ENCODE measurements around the gene EEFSEC.
A peak's percentile ranks its signal among the peaks of the same experiment; 100 is the strongest.

Gene EEFSEC

GRCh38 chr3:128153156-128154041 is at the start of gene EEFSEC:
EEFSEC (plus strand) TSS chr3:128153481; CDS start chr3:128153508, 27 bp downstream.
- peak; percentile 80 for DNase-seq

GRCh38 chr3:128107834-128108233 is 45.4 kb upstream of the EEFSEC start:
- DNase-seq, result no peak

DNA sequence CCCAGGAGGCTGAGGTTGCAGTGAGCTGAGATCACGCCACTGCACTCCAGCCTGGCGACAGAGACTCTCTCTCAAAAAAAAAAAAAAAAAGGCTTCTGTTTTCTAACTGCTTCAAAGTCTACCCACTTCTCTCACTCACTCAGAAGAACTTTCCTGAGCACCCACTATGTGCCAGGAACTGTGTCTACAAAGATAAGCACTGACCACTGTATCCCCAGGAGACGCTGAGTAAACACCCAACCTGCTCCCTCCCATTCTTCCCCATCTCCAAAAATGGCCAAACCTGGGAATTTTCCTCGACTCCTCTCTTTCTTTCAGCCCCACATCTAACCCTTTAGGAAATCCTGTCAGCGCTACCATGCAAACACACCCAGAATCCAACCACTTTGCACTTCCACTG is 42.1 kb upstream of the EEFSEC start:
- DNase-seq, result no peak

DNA sequence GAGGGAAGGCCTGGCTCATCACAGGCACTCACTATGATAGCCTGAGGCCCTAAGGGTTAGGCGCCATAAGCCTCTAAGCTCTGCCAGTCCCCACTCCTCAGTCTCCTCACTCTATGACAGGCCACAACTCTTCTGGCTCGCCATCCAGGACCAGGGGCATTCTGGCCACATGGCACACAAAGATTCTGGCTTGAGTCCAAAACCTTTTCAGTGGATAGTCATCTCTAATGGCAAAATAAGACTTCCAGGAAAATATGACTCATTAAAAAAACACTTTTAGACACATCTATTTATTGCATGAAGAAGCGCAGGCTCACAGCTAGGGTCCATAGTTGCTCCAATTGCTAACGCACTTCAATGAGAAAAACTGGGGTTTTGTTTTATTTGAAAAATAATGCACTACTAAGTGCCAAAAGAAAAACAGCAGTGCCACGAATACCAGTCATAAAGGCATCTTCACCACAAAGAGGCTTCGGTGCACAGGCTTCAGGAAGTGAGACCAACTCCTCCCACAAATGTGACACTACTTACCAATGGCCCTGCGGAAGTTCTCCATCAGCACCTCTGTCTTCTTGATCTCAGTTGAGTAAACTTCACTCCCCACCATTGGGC is 40.8 kb upstream of the EEFSEC start:
- peak; percentile 87 for DNase-seq

- DNase-seq, result no peak
These were observed 39.2 kb upstream of the EEFSEC start for GRCh38 chr3:128113817-128114794.

GRCh38 chr3:128122013-128122412 is 31.3 kb upstream of the EEFSEC start:
- DNase-seq, result no peak

DNA sequence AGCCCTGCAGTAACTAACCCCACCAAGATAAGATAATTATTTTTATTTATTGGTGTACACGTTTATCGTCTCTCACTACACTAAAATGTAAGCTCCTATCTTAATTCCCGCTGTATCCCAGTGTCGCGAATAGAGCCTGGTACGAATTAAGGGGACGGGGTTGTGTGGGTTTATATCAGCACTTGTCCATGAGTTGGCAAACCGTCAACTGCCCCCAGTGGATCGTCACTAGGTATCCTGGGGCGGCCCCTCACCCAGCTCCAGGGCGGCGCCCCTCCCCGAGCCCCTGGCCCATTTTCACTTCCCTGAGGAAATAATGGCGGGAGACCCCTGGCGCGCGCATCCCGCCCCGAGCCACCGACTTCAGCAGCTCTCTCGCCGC is 30.1 kb upstream of the EEFSEC start:
- no peak for DNase-seq

GRCh38 chr3:128123538-128124368 is 29.5 kb upstream of the EEFSEC start, which contains the start of gene RUVBL1:
RUVBL1 (minus strand) TSS chr3:128123812; CDS start chr3:128123724, 88 bp downstream.
- peak; percentile 98 for DNase-seq

DNA sequence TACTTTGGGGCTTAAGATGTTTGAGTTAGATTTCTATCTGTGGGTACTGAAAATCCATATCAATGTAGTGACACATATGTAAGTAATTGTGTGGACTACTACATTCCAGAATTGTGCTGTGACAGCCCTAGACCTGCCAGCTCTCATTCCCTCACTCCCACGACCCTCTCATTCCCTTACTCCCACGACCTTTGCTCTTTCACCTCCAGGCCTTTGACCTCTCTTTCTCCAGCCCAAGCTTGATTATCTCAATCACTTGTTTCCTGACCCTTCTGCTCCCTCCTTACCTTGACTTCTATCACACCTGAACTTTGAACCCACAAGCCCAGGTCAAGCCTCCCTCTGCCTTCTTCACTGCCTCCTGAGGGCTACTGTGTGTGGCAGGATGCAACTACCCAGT is 26.0 kb upstream of the EEFSEC start:
- no peak for DNase-seq

- DNase-seq, result no peak
These were observed 25.0 kb upstream of the EEFSEC start for GRCh38 chr3:128128251-128128650.

- no peak for DNase-seq
These were observed 21.2 kb upstream of the EEFSEC start for GRCh38 chr3:128131897-128132646.

- peak; percentile 63 for DNase-seq
These were observed 19.9 kb upstream of the EEFSEC start for GRCh38 chr3:128133273-128133883.

GRCh38 chr3:128143496-128143895 is 9.8 kb upstream of the EEFSEC start:
- DNase-seq, result no peak

- DNase-seq, result no peak
These were observed 8.6 kb upstream of the EEFSEC start for GRCh38 chr3:128144512-128145187.

GRCh38 chr3:128145279-128145678 is 8.0 kb upstream of the EEFSEC start:
- DNase-seq, result no peak

- no peak for DNase-seq
These were observed 7.1 kb upstream of the EEFSEC start for GRCh38 chr3:128146201-128146600.

DNA sequence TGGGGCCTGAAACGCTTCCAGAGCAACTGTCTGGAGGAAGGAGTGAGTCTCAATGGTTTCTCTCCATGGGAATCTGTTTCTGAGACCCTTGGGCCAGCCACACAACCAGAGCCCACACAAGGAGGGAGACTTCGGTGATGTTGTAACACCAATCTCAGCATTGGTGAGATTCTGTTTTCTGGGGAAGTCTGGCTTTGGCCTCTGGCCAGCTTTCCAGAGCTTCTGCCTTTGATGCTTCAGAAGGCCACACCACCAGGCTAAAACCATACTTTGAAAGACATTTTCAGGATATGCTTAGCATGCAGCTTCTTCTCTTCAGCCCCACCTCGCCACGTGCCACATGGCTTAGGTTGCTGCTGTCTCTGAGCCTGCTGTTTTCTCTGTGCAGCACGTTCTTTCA is 3.6 kb upstream of the EEFSEC start:
- no peak for DNase-seq

GRCh38 chr3:128151758-128152274 is 1.5 kb upstream of the EEFSEC start:
- DNase-seq, result no peak

DNA sequence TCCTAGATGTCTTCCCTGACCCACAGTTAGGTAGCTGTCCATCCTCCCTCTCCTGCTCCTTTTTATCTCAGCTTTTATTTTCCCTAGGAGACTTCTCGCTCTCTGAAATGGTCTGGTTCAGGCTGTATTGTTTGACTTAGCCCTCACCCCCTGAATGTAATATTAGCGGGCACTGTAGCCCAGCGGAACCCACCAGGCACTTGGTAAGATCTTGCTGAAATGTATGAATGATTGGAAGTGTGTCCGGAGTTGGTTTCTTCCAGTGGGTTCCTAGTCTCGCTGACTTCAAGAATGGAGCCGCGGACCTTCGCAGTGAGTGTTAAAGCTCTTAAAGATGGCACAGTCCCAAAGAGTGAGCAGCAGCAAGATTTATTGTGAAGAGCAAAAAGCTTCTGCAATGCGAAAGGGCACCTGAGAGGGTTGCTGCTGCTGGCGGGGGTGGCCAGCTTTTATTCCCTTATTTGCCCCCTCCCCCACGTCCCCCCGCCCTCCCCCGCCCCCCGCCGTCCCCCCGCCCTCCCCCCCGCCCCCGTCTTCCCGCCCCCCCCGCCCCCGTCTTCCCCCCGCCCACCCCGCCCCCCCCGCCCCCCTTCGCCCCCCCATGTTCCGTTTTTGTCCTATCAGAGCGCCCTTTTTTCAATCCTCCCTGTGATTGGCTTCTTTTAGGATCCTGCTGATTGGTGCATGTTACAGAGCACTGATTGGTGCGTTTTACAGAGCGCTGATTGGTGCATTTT is 694 bp upstream of the EEFSEC start:
- peak; percentile 77 for DNase-seq

Measured in fibroblast of skin of right biceps (primary cell).